CD4-positive, alpha-beta memory T cell (primary cell): ENCODE data around the gene SLPI. TPM values are rescaled to one million over a fixed set of nuclear protein-coding genes. Genes with fewer than 3 reads are reported as not detected.

ENCODE experiments used
- CTCF ChIA-PET: fragments of 350-600 bp; sonication (Branson Sonifier 250); formaldehyde crosslinking; loops from one replicate; lab custom pipeline; 2021; ENCODE audit warnings: inconsistent platforms; ENCODE audit not compliant: partially characterized antibody; lab: Charles Lee
- POLR2A ChIA-PET: fragments of 350-600 bp; sonication (Branson Sonifier 250); formaldehyde crosslinking; loops from one replicate; lab custom pipeline; 2021; ENCODE audit not compliant: partially characterized antibody; lab: Charles Lee
- DNase-seq, 5 donors: peaks; one replicate each; pipeline versions ENCODE4 v3.0.0 to v3.0.0-alpha.2; 2020 to 2022; ENCODE audit warnings: mixed read lengths in 1 of 5
- H3K27ac ChIP-seq: one replicate; pipeline ENCODE4 v1.7.0; 2013; ENCODE audit warnings: low read depth, low read length
- H3K27me3 ChIP-seq: 2 replicates; pipeline ENCODE4 v1.7.0; 2013; ENCODE audit warnings: mild to moderate bottlenecking, low read length, moderate library complexity; ENCODE audit not compliant: insufficient read depth
- H3K36me3 ChIP-seq: 2 replicates; pipeline ENCODE4 v1.7.0; 2013; ENCODE audit warnings: mild to moderate bottlenecking, low read length, moderate library complexity; ENCODE audit not compliant: insufficient read depth
- H3K4me1 ChIP-seq: 2 replicates; pipeline ENCODE4 v1.7.0; 2013; ENCODE audit warnings: mild to moderate bottlenecking, low read length, moderate library complexity; ENCODE audit not compliant: insufficient read depth
- H3K4me3 ChIP-seq, 2 donors: one replicate each; pipeline ENCODE4 v1.7.0; 2013; ENCODE audit warnings: low read length in 2 of 2, mild to moderate bottlenecking in 1 of 2
- H3K9me3 ChIP-seq, 2 donors: one replicate each; pipeline ENCODE4 v1.7.0; 2013; ENCODE audit warnings: low read length in 2 of 2, control low read depth in 1 of 2; ENCODE audit not compliant: control insufficient read depth in 1 of 2
- H3K27ac Mint-ChIP-seq, 7 donors: one replicate each; pipeline ENCODE4 v1.8.0; 2020 to 2021; ENCODE audit warnings: mixed read lengths in 7 of 7, mild to moderate bottlenecking in 6 of 7, inconsistent platforms in 3 of 7, moderate library complexity in 3 of 7
- H3K27me3 Mint-ChIP-seq, 2 donors: one replicate each; pipeline ENCODE4 v1.8.0; 2020 to 2021; ENCODE audit warnings: mixed read lengths in 2 of 2
- H3K36me3 Mint-ChIP-seq, 2 donors: one replicate each; pipeline ENCODE4 v1.8.0; 2020 to 2021; ENCODE audit warnings: mixed read lengths in 2 of 2, inconsistent platforms in 1 of 2, mild to moderate bottlenecking in 1 of 2
- H3K4me1 Mint-ChIP-seq, 4 donors: one replicate each; pipeline ENCODE4 v1.8.0; 2020 to 2021; ENCODE audit warnings: mixed read lengths in 4 of 4, mild to moderate bottlenecking in 1 of 4
- H3K4me3 Mint-ChIP-seq, 8 donors: one replicate each; pipeline ENCODE4 v1.8.0; 2020 to 2021; ENCODE audit warnings: mixed read lengths in 8 of 8, mild to moderate bottlenecking in 7 of 8, moderate library complexity in 6 of 8, inconsistent platforms in 3 of 8
- H3K9me3 Mint-ChIP-seq, 8 donors: one replicate each; pipeline ENCODE4 v1.8.0; 2020 to 2021; ENCODE audit warnings: mixed read lengths in 8 of 8, mild to moderate bottlenecking in 5 of 8, inconsistent platforms in 3 of 8, moderate library complexity in 1 of 8
- intact Hi-C: fragments of 100-400 bp; cut with micrococcal nuclease; formaldehyde crosslinking; loops from one replicate; pipeline ENCODE4 v1.15.1; 2023
- polyA plus RNA-seq, 2 donors: library from polyadenylated mRNA; unstranded; fragments of 300-500 nt; fragmentation: Illumina TruSeq; gene quantifications; one replicate each; pipeline ENCODE4 v1.2.3, GENCODE V29; 2021
- total RNA-seq, 2 experiments: library from RNA; stranded (reverse); gene quantifications; one replicate each; pipeline ENCODE4 v1.2.3, GENCODE V29; 2021

SLPI gene
- total and polyA plus RNA-seq, 4 experiments from 2014 or later: not detected

- H3K36me3 Mint-ChIP-seq: peaks cover 0 to 4% of the 10 kb centered on the region in 2 donors
- H3K27me3 ChIP-seq: no peaks in the 10 kb centered on the region
- no peak overlapping the region for H3K4me3 Mint-ChIP-seq
- no peaks in the 10 kb centered on the region for H3K4me1 Mint-ChIP-seq
- H3K9me3 Mint-ChIP-seq: peaks cover 0 to 20% (median 16%) of the 10 kb centered on the region in 8 donors
- intact Hi-C loops: no loop called here
- H3K4me1 ChIP-seq: no peaks in the 10 kb centered on the region
- no peaks in the 10 kb centered on the region for H3K36me3 ChIP-seq
- H3K27ac Mint-ChIP-seq: no peak overlapping the region
- peaks cover 14 to 27% of the 10 kb centered on the region in 2 donors for H3K27me3 Mint-ChIP-seq
- DNase-seq: no peak
- ChIA-PET POLR2A (no interaction called here), CTCF (no interaction called here)
- no peak overlapping the region for H3K27ac ChIP-seq
- no peaks in the 10 kb centered on the region for H3K9me3 ChIP-seq
- no peak overlapping the region for H3K4me3 ChIP-seq
These were observed 16.2 kb downstream of the SLPI start for GRCh38 chr20:45238139-45238538.

DNA sequence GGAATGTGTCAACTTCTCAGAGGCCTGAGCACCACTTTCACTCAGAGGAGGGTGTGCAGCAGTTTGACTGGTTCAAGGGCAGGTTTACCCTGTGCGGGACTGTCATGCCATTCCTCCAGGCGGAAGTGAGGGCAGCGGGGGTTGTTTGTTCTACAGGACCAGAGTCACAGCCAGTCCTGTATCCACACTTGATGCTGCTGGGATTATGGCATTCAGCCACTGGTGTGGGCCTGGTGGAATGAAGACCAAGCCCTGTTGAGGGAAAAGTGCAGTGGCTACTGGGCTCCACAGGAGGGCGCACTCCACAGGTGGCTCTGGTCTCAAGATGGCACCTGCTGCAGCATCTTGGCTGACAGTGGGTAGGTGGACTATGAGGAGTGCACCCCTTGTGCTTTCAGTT, 18.4 kb downstream of the SLPI start:
- Mint-ChIP-seq H3K27ac (no peak overlapping the region), H3K4me3 (no peak overlapping the region), H3K36me3 (peaks cover 0 to 4% of the 10 kb centered on the region in 2 donors), H3K4me1 (no peaks in the 10 kb centered on the region), H3K27me3 (peaks cover 16 to 35% of the 10 kb centered on the region in 2 donors), H3K9me3 (peaks cover 0 to 24% (median 16%) of the 10 kb centered on the region in 8 donors)
- POLR2A ChIA-PET: no interaction called here
- intact Hi-C loops: no loop called here
- CTCF ChIA-PET: no interaction called here
- no peak overlapping the region for H3K27ac ChIP-seq
- DNase-seq: no peak
- no peak overlapping the region for H3K4me3 ChIP-seq
- H3K36me3 ChIP-seq: no peaks in the 10 kb centered on the region
- H3K4me1 ChIP-seq: no peaks in the 10 kb centered on the region
- no peaks in the 10 kb centered on the region for H3K9me3 ChIP-seq
- no peaks in the 10 kb centered on the region for H3K27me3 ChIP-seq

GRCh38 chr20:45230631-45231030, 23.7 kb downstream of the SLPI start:
- Mint-ChIP-seq H3K27ac (no peak overlapping the region), H3K4me1 (no peaks in the 10 kb centered on the region), H3K36me3 (peaks cover 0 to 4% of the 10 kb centered on the region in 2 donors), H3K4me3 (no peak overlapping the region), H3K27me3 (peaks cover 21 to 30% of the 10 kb centered on the region in 2 donors), H3K9me3 (peaks cover 0 to 16% (median 11%) of the 10 kb centered on the region in 8 donors)
- Histone ChIP-seq H3K9me3 (no peaks in the 10 kb centered on the region), H3K4me1 (no peaks in the 10 kb centered on the region), H3K36me3 (no peaks in the 10 kb centered on the region), H3K4me3 (no peak overlapping the region), H3K27ac (no peak overlapping the region), H3K27me3 (no peaks in the 10 kb centered on the region)
- POLR2A ChIA-PET: no interaction called here
- DNase-seq: no peak
- CTCF ChIA-PET: no interaction called here
- intact Hi-C loops: no loop called here

DNA sequence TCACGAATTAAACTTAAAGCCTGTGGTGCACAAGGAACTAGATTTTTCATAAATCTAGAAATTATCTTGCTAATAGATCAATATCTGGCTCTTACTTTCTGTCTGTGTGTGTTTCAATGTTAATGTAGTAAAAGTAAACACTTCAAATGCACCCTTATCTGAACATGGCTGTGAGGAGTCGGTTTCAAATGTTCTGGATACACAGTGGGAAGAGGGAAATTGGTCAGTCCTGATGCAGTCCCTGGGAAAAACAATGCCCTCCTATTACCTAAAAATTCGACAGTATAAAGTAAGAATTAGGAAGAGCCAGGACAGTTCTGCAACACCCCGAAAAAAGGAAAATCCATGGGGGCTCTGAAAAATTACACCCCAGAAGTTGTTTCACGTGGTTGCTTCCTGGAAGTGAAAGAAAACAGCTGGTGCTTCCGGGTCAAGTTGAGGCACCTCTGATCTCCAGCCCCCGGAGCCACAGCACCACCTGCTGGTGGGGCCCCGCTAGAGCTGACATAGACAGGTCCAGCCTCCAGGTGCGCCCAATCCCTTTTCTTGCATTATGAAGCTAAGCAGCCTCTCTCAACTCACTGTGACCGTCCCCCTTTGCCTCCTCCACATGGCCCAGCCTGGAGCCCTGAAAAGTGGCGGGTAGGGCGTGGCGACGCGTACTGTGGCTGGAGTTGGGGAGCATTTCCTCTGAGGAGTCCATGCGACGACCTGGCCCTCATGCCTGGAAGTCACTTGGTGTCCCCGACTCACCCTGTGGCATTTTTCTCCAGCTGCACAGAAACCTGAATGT, 24.9 kb downstream of the SLPI start:
- no peak overlapping the region for H3K27ac Mint-ChIP-seq
- peaks cover 0 to 11% (median 5%) of the 10 kb centered on the region in 8 donors for H3K9me3 Mint-ChIP-seq
- peaks cover 21 to 33% of the 10 kb centered on the region in 2 donors for H3K27me3 Mint-ChIP-seq
- Histone ChIP-seq H3K4me1 (no peaks in the 10 kb centered on the region), H3K36me3 (no peaks in the 10 kb centered on the region), H3K27me3 (no peaks in the 10 kb centered on the region), H3K4me3 (no peak overlapping the region), H3K9me3 (no peaks in the 10 kb centered on the region), H3K27ac (no peak overlapping the region)
- intact Hi-C loops: no loop called here
- H3K36me3 Mint-ChIP-seq: no peaks in the 10 kb centered on the region
- CTCF ChIA-PET: no interaction called here
- no peaks in the 10 kb centered on the region for H3K4me1 Mint-ChIP-seq
- DNase-seq: peak in 1 of 5 donors; percentile 7
- POLR2A ChIA-PET: no interaction called here
- no peak overlapping the region for H3K4me3 Mint-ChIP-seq

DNA sequence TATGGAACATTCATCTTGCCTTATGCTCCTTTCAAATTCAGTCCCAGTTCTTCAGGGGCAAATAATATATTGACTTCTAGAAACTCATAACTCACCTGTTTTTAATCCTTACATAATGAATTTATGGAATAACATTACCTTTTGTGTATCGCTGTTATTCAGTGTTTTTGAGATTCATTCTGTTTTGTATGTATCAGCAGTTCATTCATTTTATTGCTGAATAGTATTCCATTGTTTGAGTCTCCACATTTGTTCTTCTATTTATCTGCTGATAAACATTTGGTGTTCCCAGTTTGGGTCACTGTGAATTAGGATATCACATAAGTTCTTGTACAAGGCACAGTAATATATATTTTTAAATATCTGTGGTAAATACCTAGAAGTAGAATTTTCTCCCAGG, 28.1 kb downstream of the SLPI start:
- H3K27me3 Mint-ChIP-seq: peaks cover 33 to 35% of the 10 kb centered on the region in 2 donors
- no peak for DNase-seq
- H3K27ac Mint-ChIP-seq: no peak overlapping the region
- Histone ChIP-seq H3K27ac (no peak overlapping the region), H3K4me1 (no peaks in the 10 kb centered on the region), H3K4me3 (no peak overlapping the region), H3K27me3 (no peaks in the 10 kb centered on the region), H3K9me3 (no peaks in the 10 kb centered on the region), H3K36me3 (no peaks in the 10 kb centered on the region)
- H3K4me3 Mint-ChIP-seq: no peak overlapping the region
- intact Hi-C loops: no loop called here
- no peaks in the 10 kb centered on the region for H3K9me3 Mint-ChIP-seq
- ChIA-PET CTCF (no interaction called here), POLR2A (no interaction called here)
- no peaks in the 10 kb centered on the region for H3K4me1 Mint-ChIP-seq
- no peaks in the 10 kb centered on the region for H3K36me3 Mint-ChIP-seq

DNA sequence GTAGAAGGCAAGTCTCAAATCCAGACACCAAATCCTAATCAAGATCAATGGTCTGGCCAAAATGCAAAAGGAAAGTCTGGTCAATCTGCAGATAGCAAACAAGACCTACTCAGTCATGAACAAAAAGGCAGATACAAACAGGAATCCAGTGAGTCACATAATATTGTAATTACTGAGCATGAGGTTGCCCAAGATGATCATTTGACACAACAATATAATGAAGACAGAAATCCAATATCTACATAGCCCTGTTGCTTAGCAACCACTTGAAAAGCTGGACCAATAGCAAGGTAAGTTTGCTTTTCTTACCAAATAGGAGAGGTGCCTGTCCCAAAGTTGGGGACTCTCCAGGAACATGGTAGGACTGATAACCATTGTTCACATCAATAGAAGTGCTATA, 31.2 kb downstream of the SLPI start:
- H3K27ac Mint-ChIP-seq: no peak overlapping the region
- ChIA-PET CTCF (no interaction called here), POLR2A (no interaction called here)
- Histone ChIP-seq H3K27ac (no peak overlapping the region), H3K9me3 (no peaks in the 10 kb centered on the region), H3K4me1 (no peaks in the 10 kb centered on the region), H3K36me3 (no peaks in the 10 kb centered on the region), H3K4me3 (no peak overlapping the region), H3K27me3 (no peaks in the 10 kb centered on the region)
- no peaks in the 10 kb centered on the region for H3K36me3 Mint-ChIP-seq
- H3K9me3 Mint-ChIP-seq: no peaks in the 10 kb centered on the region
- H3K27me3 Mint-ChIP-seq: peaks cover 28 to 38% of the 10 kb centered on the region in 2 donors
- no peak overlapping the region for H3K4me3 Mint-ChIP-seq
- no peaks in the 10 kb centered on the region for H3K4me1 Mint-ChIP-seq
- intact Hi-C loops: no loop called here
- no peak for DNase-seq

GRCh38 chr20:45221076-45221475, 33.3 kb downstream of the SLPI start, which contains the start of gene SEMG2:
TSS of gene SEMG2 (plus strand) at chr20:45221373. CDS start at chr20:45221390, 17 bp downstream.
- DNase-seq: no peak
- no peaks in the 10 kb centered on the region for H3K27me3 ChIP-seq
- no peak within 1 kb of the TSS for H3K27ac ChIP-seq
- H3K4me3 ChIP-seq: no peak within 1 kb of the TSS
- Mint-ChIP-seq H3K27me3 (peaks cover 28 to 43% of the 10 kb centered on the region in 2 donors), H3K36me3 (no peaks in the 10 kb centered on the region), H3K27ac (no peak within 1 kb of the TSS), H3K9me3 (no peaks in the 10 kb centered on the region), H3K4me3 (no peak within 1 kb of the TSS), H3K4me1 (no peaks in the 10 kb centered on the region)
- CTCF ChIA-PET: no interaction called here
- H3K9me3 ChIP-seq: no peaks in the 10 kb centered on the region
- no peaks in the 10 kb centered on the region for H3K4me1 ChIP-seq
- no peaks in the 10 kb centered on the region for H3K36me3 ChIP-seq
- POLR2A ChIA-PET: no interaction called here
- intact Hi-C loops: no loop called here
